ELR (cell line): Measurements from ENCODE around the gene PLEKHG3.

Experiments used
- DNase-seq: peaks from one replicate; pipeline ENCODE4 v3.0.0-alpha.2; 2015; ENCODE audit warnings: low read depth

The PLEKHG3 gene

DNA sequence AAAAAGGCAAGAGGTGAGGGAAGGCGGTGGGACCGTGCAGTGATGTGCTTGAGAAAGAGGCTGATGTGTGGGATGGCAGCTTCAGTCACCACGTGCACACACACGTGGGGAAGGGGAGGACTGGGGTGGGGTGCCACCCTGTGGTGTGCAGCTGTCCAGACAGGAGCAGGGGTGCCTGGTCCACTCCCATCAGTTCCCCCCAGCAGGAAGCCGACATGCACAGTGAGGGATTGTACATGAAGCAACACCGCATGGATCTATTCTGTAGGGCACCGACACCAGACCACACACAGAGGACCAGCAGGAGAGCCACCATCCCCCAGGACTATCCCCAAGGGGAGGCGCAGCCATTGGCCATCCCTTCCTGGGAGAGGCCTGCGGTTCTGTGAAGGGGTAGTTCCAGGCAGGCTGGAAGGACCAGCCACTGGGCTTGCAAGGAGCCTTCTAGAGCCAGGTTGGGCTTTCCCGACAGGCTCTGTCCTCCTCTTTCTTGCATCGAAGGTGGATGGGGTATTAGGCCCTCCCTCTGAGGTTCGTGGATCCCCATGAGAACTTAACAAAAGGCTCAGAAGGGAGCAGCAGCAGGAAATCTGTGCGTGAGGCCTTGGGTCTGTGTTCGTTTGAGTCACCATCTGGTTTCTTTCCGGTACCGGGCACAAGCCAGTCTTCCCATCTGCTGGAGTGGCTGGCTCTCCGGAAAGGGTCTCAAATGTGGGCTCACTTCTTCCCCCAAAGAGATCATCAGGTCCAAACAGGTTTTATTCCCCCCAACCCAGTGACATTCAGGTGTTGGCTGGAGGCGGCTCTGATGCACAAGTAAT, 59.8 kb downstream of the PLEKHG3 start:
- DNase-seq = peak; percentile 73

- DNase-seq = peak; percentile 79
Measured at GRCh38 chr14:64764641-64765520, 60.7 kb downstream of the PLEKHG3 start.

DNA sequence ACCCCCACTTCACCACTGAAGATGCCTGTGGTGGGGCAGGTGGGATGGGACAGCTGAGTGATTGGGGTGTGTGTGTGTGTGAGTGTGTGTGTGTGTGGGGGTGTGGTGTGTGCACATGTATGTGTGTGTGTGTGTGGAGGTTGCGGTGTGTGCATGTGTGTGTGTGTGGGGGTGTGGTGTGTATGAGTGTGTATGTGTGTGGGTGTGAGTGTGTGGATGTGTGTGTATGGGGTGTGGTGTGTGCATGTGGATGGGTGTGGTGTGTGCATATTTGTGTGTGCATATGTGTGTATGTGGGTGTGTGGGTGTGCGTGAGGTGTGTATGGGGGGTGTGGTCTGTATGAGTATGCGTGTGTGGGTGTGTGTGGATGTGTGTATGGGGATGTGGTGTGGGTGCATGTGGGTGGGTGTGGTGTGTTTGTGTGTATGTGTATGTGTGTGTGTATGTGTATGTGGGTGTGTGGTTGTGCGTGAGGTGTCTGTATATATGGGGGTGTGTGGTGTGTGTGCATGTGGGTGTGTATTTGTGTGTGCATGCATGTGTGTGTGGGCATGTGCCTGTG, 61.6 kb downstream of the PLEKHG3 start:
- no peak for DNase-seq

DNA sequence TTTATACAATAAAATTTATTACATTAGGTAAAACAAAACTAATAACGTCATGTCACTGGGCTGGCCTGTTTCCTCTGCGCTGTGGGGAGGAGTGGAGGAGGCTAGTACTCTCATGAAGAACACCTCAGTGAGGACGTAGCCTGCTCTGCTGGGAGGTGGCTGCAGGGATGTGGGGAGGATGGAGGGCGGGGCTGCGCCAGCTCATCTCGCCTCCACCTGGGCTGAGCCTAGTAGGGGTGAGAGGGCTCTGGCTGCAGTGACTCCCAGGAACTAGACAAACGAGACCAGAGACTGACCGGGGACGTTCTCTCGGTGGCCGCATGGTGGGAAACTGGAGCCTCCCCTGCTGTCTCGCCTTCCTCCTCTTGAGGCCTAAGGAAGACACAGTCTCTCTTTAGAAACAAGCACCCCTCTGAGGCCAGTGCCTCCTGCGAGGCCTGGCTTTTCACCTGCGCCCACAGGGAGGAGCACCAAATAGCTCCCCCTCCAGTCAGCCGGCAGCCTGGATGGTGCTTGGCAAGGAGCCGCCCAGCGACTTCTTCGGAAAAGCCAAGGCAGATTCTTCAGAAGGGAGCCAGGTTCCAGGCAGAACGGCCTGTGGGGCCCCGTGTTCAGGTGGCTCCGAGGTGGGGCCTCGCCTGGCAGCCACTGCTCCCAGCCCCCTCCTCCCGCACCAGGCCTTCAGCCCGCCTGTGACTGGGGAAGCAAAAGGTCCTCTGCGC, 62.4 kb downstream of the PLEKHG3 start:
- no peak for DNase-seq

GRCh38 chr14:64767215-64767964, 63.2 kb downstream of the PLEKHG3 start:
- DNase-seq = no peak

DNA sequence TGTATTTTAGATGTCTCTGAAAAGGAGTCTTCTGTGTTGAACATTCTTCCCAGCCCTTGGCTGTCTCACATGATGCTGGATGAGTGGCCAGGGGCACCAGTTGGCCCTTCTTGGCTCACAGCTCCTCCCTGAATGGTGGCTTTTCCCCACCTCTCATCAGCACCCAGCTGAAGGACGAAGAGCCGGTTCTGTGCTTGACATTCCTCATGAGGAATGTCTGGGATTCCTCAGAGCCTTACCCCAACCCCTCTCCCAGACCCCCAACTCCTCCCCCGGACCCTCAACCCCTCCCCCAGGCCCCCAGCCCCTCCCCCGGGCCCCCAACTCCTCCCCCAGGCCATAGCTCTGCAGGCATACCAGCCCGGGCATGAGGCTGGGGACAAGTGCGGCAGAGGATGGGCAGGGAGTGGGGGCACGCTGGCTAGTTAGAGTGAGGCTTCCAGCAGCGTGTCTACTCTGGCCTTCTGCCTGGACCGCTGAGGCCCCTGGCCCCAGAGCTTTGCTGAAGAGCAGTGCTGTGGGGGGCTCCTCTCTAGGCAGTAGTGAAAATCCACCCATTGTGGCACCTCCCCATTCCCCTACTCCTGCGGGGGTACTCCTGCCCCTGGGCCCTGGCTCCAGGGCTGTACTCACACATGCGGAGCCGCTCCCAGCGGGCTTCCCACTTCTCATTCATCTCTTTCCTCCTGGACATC, 64.3 kb downstream of the PLEKHG3 start:
- DNase-seq = no peak

- DNase-seq = no peak
Measured at GRCh38 chr14:64769096-64770020, 65.1 kb downstream of the PLEKHG3 start.

DNA sequence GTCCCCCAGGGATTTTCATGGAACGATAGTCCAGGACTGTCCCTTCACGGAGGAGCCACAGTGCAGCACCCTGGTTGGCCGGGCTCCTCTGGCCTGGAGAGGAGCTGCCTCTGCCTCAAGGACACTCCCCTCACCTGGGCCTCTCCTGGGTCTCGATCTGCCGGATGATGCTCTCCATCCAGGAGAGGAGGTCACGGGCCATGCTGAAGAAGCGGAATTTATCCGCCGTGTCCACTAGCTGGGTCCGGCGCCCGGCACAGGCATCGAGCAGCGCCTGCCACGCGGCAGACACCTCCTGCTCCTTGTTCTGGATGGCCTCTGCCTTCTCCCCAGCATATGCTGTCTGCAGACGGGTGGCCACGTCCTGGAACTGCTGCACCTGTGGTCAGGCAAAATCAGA, 66.5 kb downstream of the PLEKHG3 start:
- DNase-seq = no peak

DNA sequence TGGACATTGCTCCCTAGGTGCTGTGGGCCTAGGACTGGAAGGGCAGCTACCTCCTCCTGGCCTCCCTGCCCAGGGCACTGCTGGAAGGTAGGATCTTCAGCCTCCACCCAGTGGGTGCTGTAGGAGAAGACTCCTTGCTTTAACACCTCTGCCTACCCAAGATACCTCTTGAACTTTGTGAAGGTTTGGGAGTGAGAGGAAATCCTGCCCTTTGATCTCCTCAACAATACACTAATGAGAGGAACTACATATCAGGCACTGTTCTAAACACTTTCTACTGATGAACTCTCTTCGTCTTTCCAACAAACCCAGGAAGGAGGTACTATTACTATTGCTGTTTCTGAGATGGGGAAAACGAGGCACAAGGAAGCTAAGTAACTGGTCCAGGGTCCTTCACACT, 66.9 kb downstream of the PLEKHG3 start:
- DNase-seq = no peak

DNA sequence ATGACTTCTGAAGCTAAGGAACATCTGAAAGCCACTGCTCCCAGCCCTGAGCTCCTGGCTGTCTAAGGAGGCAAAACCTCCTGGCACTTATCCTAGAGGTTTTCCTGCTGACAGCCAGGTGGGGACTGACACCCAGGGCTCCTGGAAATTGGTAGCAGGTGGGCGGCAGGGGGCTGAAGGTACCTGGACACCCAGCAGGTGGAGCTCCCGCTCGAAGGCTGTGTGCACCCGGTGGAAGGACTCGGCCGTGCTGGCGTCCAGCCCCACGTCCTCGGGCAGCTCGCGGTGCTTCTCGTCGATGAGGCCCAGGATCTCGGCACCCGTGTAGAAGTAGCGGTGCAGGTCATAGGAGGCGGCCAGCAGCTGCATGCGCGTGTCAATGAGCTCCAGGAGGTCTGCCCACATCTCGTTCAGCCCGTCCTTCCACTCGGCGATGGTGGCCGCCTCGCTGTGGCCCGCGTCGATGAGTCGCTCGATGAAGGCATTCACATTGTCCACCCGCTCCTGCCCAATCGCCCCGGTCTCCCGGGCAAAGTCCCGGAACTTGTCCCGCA, 68.2 kb downstream of the PLEKHG3 start:
- no peak for DNase-seq

GRCh38 chr14:64773046-64773445, 68.8 kb downstream of the PLEKHG3 start:
- DNase-seq = no peak

DNA sequence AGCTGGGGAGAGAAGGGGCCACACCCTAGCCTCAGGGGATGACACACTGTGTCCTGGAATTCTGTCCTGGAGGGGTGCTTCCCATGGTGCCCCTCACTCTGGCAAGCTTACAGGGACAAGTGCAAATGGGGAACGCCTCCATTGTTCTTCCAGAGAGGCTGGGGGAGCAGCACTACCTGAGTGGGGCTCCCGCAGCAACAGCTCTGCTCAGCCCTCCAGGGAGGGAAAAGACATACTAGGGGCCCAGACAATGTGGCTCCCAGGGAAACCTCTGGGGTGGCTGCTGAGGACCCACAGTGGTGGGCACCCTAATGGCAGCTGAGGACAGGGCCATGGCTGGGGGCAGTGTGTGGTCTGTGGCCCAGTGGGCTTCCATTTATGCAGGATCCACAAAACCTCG, 69.4 kb downstream of the PLEKHG3 start:
- no peak for DNase-seq

DNA sequence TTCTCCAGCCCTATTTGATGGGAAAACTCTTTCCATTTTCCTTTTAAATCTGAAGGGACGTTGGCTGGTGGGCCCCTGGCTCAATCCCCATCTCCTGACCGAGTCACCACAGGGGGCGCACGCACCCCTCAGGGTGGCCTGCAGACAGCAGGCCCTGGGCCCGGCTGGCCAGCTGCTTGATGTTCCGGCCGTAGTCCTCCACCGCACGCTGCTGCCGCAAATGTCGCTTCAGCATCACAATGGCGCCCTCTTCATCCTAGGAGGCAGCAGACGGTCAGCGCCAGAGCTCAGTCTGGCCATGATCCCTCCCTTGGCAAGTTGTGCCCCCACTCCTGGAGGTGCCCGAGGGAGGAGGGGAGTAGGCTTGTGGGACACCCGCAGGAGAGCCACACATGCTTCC, 70.0 kb downstream of the PLEKHG3 start:
- DNase-seq = no peak

- no peak for DNase-seq
Measured at GRCh38 chr14:64775081-64775777, 71.0 kb downstream of the PLEKHG3 start.

- no peak for DNase-seq
Measured at GRCh38 chr14:64777461-64777860, 73.2 kb downstream of the PLEKHG3 start.

DNA sequence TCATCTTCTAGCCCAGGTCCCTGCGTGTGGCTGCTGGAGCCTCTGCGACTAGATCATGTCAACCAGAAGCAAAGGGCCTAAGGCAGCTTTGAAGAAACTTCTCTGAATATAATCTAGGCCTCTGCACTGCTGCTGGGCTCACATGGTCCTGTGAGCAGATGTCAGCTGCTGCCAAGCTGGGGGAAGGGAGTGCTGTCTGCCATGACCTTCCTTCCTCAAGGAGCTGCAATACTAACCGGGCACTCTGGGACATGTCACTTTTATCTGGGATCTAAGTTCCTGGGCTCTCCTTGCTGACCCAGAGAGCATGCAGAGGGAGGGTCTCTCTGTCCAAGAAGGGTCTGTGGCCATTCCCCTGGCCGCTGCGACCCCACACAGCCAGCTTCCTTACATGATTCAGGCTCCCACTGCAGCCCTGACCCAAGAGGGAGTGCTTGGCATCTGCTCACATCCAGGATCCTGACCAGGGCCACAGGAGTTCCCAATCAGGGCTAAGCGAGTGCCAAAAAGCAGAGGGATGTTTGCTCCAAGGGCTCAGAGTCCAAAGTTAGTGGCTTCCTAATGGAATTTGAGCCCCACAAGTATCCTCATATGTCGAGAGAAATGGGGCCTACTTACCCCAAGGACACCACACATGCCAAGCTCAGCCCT, 74.0 kb downstream of the PLEKHG3 start:
- no peak for DNase-seq

DNA sequence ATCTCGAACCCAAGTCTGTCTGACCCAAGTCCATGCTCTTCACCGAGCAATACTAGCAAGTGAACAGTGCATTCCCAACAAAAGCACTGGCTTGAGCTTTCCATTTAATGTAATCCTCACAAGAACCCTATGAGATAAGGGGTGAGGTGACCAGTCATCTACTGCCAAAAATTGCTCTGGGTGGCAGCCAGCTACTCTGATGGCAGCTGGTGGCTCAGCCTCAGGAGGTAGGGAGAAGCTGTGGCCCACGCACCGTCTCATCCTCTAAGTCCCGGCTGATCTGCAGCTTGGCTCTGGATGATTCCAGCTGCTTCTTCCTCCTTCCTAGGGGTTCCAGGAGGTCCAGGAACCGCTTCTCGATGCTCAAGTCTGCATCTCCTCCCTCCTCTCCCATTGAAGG, 75.2 kb downstream of the PLEKHG3 start:
- no peak for DNase-seq

- DNase-seq = no peak
Measured at GRCh38 chr14:64782196-64782595, 78.0 kb downstream of the PLEKHG3 start.
